Testis (tissue), 2 donors: Measurements from ENCODE around the gene EXOC6.

Experiments used
- CTCF ChIP-seq, 3 experiments: fragments of 450-650 bp in 2 of 3; fragments of 200-600 bp in 1 of 3; sonication (generic) in 1 of 3; IDR thresholded peaks; one replicate each; pipeline ENCODE4 v1.5.1; 2016 to 2019; ENCODE audit warnings: antibody characterized with exemption in 3 of 3, mild to moderate bottlenecking in 2 of 3, moderate library complexity in 1 of 3
- POLR2A ChIP-seq: fragments of 450-650 bp; IDR thresholded peaks from one replicate; pipeline ENCODE4 v1.6.1; 2017; ENCODE audit warnings: antibody characterized with exemption, mild to moderate bottlenecking, moderate library complexity

DNA sequence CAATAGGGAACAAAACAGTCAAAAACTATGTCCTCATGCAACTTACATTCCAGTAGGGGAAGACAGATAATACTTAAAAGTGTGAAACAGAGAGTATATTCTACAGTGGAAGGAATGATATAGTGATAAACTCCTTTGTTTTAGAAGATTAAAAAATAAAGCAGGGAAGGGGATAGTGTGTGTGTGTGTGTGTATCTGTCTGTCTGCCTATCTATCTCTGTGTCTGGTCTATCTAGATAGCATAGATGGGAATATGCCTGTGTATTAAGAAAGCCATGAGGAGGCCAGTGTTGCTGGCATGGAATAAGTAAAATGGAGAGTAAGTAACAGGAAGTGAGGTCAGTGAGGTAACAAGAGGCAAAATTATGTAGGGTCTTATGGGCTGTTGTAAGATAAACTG is 42.2 kb downstream of the EXOC6 start:
- TF ChIP-seq CTCF (IDR thresholded peaks at IDR 0.05): no peak
- TF ChIP-seq POLR2A: no peak
